ENCODE data around the gene CBX4. TPM values are rescaled to one million over a fixed set of nuclear protein-coding genes. Genes with fewer than 3 reads are reported as not detected.
A peak's percentile ranks its signal among the peaks of the same experiment; 100 is the strongest.

The CBX4 gene
- total RNA-seq, 1 donor from 2014 or later = 23.7 TPM

GRCh38 chr17:79820959-79821330 is 18.3 kb downstream of the CBX4 start:
- intact Hi-C loops (cut with DNase I) = no loop called here

GRCh38 chr17:79819534-79820276 is 19.5 kb downstream of the CBX4 start:
- peak; percentile 66 for ATAC-seq
- DNase-seq (ENCODE audit: missing footprints) = no peak
- intact Hi-C loops (cut with DNase I) = no loop called here

More at GRCh38 chr17:79820959-79821330, 18.3 kb downstream of the CBX4 start:
- no peak for ATAC-seq
- DNase-seq (ENCODE audit: missing footprints) = no peak

GRCh38 chr17:79819085-79819484 is 20.2 kb downstream of the CBX4 start:
- DNase-seq (ENCODE audit: missing footprints) (no peak), ATAC-seq (no peak)
- intact Hi-C loops (cut with DNase I) = no loop called here

GRCh38 chr17:79818026-79818758 is 21.0 kb downstream of the CBX4 start:
- DNase-seq (ENCODE audit: missing footprints) (no peak), ATAC-seq (no peak)
- intact Hi-C loops (cut with DNase I) = no loop called here

- intact Hi-C loops (cut with DNase I) = no loop called here
- DNase-seq (ENCODE audit: missing footprints) = no peak
- no peak for ATAC-seq
These were observed 23.3 kb downstream of the CBX4 start for GRCh38 chr17:79815836-79816461.

- intact Hi-C loops (cut with DNase I) = no loop called here
- DNase-seq (ENCODE audit: missing footprints) = no peak
These were observed 24.0 kb downstream of the CBX4 start for GRCh38 chr17:79814974-79815835.

GRCh38 chr17:79814127-79814973 is 24.9 kb downstream of the CBX4 start:
- intact Hi-C loops (cut with DNase I) = no loop called here
- DNase-seq (ENCODE audit: missing footprints) (no peak), ATAC-seq (no peak)

More at GRCh38 chr17:79814974-79815835, 24.0 kb downstream of the CBX4 start:
- ATAC-seq = peak; percentile 23

GRCh38 chr17:79813297-79814126 is 25.7 kb downstream of the CBX4 start:
- no peak for ATAC-seq
- intact Hi-C loops (cut with DNase I) = no loop called here
- no peak for DNase-seq (ENCODE audit: missing footprints)

GRCh38 chr17:79812353-79813258 is 26.6 kb downstream of the CBX4 start:
- intact Hi-C loops (cut with DNase I) = no loop called here

GRCh38 chr17:79811868-79812352 is 27.3 kb downstream of the CBX4 start:
- DNase-seq (ENCODE audit: missing footprints) = no peak
- intact Hi-C loops (cut with DNase I) = loop anchor here (2.0 kb wide), 1 partner anchor 27 kb away; the partner anchor contains the start of gene CBX4
- no peak for ATAC-seq

More at GRCh38 chr17:79812353-79813258, 26.6 kb downstream of the CBX4 start:
- DNase-seq (ENCODE audit: missing footprints) (no peak), ATAC-seq (no peak)

- intact Hi-C loops (cut with DNase I) = loop anchor here (2.0 kb wide), 1 partner anchor 28 kb away; the partner anchor contains the start of gene CBX4
- DNase-seq (ENCODE audit: missing footprints) = no peak
- peak; percentile 67 for ATAC-seq
These were observed 28.0 kb downstream of the CBX4 start for GRCh38 chr17:79811011-79811867.

GRCh38 chr17:79810130-79811010 is 28.9 kb downstream of the CBX4 start:
- peak; percentile 82 for ATAC-seq
- intact Hi-C loops (cut with DNase I) = loop anchor here (2.0 kb wide), 1 partner anchor 28 kb away; the partner anchor contains the start of gene CBX4
- peak; percentile 91 for DNase-seq (ENCODE audit: missing footprints)

GRCh38 chr17:79809530-79810129 is 29.6 kb downstream of the CBX4 start:
- no peak for DNase-seq (ENCODE audit: missing footprints)
- no peak for ATAC-seq
- intact Hi-C loops (cut with DNase I) = loop anchor here (2.0 kb wide), 2 partner anchors 29 to 181 kb away; partner anchors contain the start of gene CBX4
